ENCODE results near the gene KCNQ5.

GRCh38 chr6:73042892-73043291 lies 421.0 kb downstream of the KCNQ5 start:
- TF ChIP-seq CTCF (IDR thresholded peaks at IDR 0.05; ENCODE audit: insufficient read depth, low read length, poor library complexity, severe bottlenecking) (no peak), EZH2phosphoT487 (conservative IDR thresholded peaks at IDR 0.05; ENCODE audit: low read length) (no peak)

Data from SU-DHL-6 (cell line).